ENCODE measurements around the gene SPINT2. TPM values are rescaled to one million over a fixed set of nuclear protein-coding genes. Genes with fewer than 3 reads are reported as not detected.

SPINT2 gene
- total RNA-seq, 2 experiments from 2014 or later: 36.7 to 77.2 TPM

DNA sequence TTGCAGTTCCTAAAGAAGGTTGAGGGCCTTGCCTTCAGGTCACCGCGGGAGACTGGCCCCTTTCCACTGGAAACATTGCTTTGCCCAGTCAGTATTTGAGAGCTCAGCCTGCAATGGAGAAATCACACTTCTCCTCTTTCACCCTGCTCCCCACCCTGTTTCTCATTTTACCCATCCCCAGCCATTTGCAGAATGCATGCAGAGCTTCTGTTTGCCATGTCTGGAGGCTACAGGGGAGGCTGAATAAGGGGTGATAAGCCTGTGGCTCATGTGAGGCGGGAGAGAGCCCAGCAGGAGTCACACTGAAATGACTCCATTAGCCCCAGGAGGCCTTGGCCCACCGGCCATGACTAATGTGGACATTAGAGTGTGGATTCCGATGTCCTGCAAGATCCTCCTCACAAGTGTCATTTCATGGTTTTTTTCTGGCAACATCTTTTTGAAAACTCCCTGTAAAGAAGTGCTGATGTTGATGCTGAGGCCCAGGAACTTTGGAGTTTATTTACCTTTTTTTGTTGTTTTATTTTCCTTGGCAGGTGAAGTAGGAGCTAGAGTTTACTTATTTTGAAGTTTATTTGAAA, 6.3 kb downstream of the SPINT2 start:
- DNase-seq (ENCODE audit: low spot score): no peak
- Histone ChIP-seq H2AFZ (ENCODE audit: low read length) (no peak overlapping the region), H3K36me3 (ENCODE audit: insufficient read depth, low read length) (no peaks in the 10 kb centered on the region), H3K27ac (ENCODE audit: low read depth, low read length, poor library complexity, severe bottlenecking) (no peak overlapping the region), H3K9me3 (ENCODE audit: low read length) (no peaks in the 10 kb centered on the region), H4K20me1 (ENCODE audit: insufficient read depth, low read length) (no peaks in the 10 kb centered on the region), H3K79me2 (ENCODE audit: insufficient read depth, low read depth, low read length) (no peaks in the 10 kb centered on the region), H3K4me3 (ENCODE audit: low read depth, low read length, poor library complexity, severe bottlenecking) (no peak overlapping the region), H3K4me2 (ENCODE audit: low read length) (no peak overlapping the region), H3K4me1 (ENCODE audit: insufficient read depth, low read length, poor library complexity, severe bottlenecking) (peaks cover 4% of the 10 kb centered on the region), H3K9me2 (ENCODE audit: insufficient read depth, low read length) (no peaks in the 10 kb centered on the region)
- CTCF ChIA-PET (ENCODE audit: unreplicated experiment): no interaction called here
- intact Hi-C loops (cut with micrococcal nuclease; ENCODE audit: unreplicated experiment): no loop called here
- BruUV-seq (replicated peaks): no TSS peak
- TF ChIP-seq EZH2phosphoT487 (IDR thresholded peaks at IDR 0.05; ENCODE audit: borderline replicate concordance, low read depth, low read length) (no peak), CTCF (conservative IDR thresholded peaks at IDR 0.05; ENCODE audit: low read length) (no peak)
- POLR2A ChIA-PET: no interaction called here

DNA sequence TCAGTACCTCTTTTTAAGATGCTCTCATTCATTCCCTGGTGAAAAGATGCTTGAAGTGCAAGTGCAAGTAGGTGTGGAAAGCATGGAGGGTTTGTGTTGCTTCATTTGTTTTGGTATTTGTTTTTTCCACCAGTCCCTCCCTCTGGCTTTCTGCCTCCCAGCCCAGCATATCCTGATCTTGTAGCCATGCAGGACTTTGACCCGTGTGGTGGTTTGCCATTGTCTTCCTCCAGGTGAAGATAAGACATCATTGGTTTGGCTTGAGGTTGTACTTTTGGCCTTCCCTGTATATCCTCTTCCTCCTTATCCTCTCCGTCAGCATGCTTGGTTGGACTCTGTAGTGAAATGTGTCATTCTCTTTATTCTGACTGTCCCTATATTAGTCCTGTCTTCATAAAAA, 9.1 kb downstream of the SPINT2 start:
- intact Hi-C loops (cut with micrococcal nuclease; ENCODE audit: unreplicated experiment): no loop called here
- TF ChIP-seq CTCF (conservative IDR thresholded peaks at IDR 0.05; ENCODE audit: low read length): no peak
- no peak for TF ChIP-seq EZH2phosphoT487 (IDR thresholded peaks at IDR 0.05; ENCODE audit: borderline replicate concordance, low read depth, low read length)
- CTCF ChIA-PET (ENCODE audit: unreplicated experiment): no interaction called here

GRCh38 chr19:38274739-38275138, 10.4 kb downstream of the SPINT2 start:
- H2AFZ ChIP-seq (ENCODE audit: low read length): no peak overlapping the region
- no peak overlapping the region for H3K27ac ChIP-seq (ENCODE audit: low read depth, low read length, poor library complexity, severe bottlenecking)
- no peak for DNase-seq (ENCODE audit: low spot score)
- H3K79me2 ChIP-seq (ENCODE audit: insufficient read depth, low read depth, low read length): no peaks in the 10 kb centered on the region
- H3K4me1 ChIP-seq (ENCODE audit: insufficient read depth, low read length, poor library complexity, severe bottlenecking): no peaks in the 10 kb centered on the region
- intact Hi-C loops (cut with micrococcal nuclease; ENCODE audit: unreplicated experiment): no loop called here
- no peaks in the 10 kb centered on the region for H3K9me2 ChIP-seq (ENCODE audit: insufficient read depth, low read length)
- H3K9me3 ChIP-seq (ENCODE audit: low read length): no peaks in the 10 kb centered on the region
- TF ChIP-seq EZH2phosphoT487 (IDR thresholded peaks at IDR 0.05; ENCODE audit: borderline replicate concordance, low read depth, low read length) (no peak), CTCF (conservative IDR thresholded peaks at IDR 0.05; ENCODE audit: low read length) (no peak)
- CTCF ChIA-PET (ENCODE audit: unreplicated experiment): interaction anchor here (0.6 kb wide), 1 partner anchor 658 kb away, joined by 3 read pairs; no protein-coding TSS in a partner anchor
- POLR2A ChIA-PET: no interaction called here
- H3K36me3 ChIP-seq (ENCODE audit: insufficient read depth, low read length): no peaks in the 10 kb centered on the region
- no peak overlapping the region for H3K4me3 ChIP-seq (ENCODE audit: low read depth, low read length, poor library complexity, severe bottlenecking)
- BruUV-seq (replicated peaks): no TSS peak
- H4K20me1 ChIP-seq (ENCODE audit: insufficient read depth, low read length): no peaks in the 10 kb centered on the region
- no peak overlapping the region for H3K4me2 ChIP-seq (ENCODE audit: low read length)

More for the DNA sequence above, 9.1 kb downstream of the SPINT2 start:
- POLR2A ChIA-PET: no interaction called here
- Histone ChIP-seq H3K4me3 (ENCODE audit: low read depth, low read length, poor library complexity, severe bottlenecking) (no peak overlapping the region), H3K9me2 (ENCODE audit: insufficient read depth, low read length) (no peaks in the 10 kb centered on the region), H4K20me1 (ENCODE audit: insufficient read depth, low read length) (no peaks in the 10 kb centered on the region), H3K4me2 (ENCODE audit: low read length) (no peak overlapping the region), H3K4me1 (ENCODE audit: insufficient read depth, low read length, poor library complexity, severe bottlenecking) (no peaks in the 10 kb centered on the region), H3K9me3 (ENCODE audit: low read length) (no peaks in the 10 kb centered on the region), H3K79me2 (ENCODE audit: insufficient read depth, low read depth, low read length) (no peaks in the 10 kb centered on the region), H3K36me3 (ENCODE audit: insufficient read depth, low read length) (no peaks in the 10 kb centered on the region), H2AFZ (ENCODE audit: low read length) (no peak overlapping the region), H3K27ac (ENCODE audit: low read depth, low read length, poor library complexity, severe bottlenecking) (no peak overlapping the region)
- DNase-seq (ENCODE audit: low spot score): no peak
- no TSS peak for BruUV-seq (replicated peaks)
